ENCODE data around the gene ISOC2.

Gene ISOC2

DNA sequence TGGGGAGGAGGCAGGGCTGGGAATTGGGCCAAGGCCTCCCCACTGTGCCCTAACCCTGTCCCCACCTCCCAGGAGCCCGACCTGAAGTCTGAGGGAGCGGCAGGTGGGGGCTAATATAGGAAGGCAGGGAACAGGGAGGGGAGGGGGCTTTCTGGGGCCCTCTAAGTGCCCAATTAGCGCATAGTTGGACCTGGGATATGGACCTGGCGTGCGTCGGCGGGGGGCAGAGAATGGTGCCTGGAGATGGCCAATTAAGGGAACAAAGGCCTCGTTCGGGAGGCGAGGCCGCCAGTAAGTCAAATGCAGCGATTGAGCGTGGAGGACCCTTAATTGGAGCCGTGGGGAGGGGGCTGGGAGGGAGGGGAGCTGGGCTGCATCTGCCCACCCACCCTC is 3.2 kb upstream of the ISOC2 start, which contains the start of gene C19orf85:
Gene C19orf85 (minus strand): TSS at position 90 of the 393 bp plus-strand sequence. CDS start 197 bp downstream, outside the sequence.
- H3K36me3 ChIP-seq (ENCODE audit: control insufficient read depth, insufficient read depth, low read length) = no peaks in the 10 kb centered on the region
- H3K9me3 ChIP-seq (ENCODE audit: control insufficient read depth, low read length) = no peaks in the 10 kb centered on the region
- H3K27me3 ChIP-seq (replicated peaks; ENCODE audit: control insufficient read depth, insufficient read depth, low read length, poor library complexity, severe bottlenecking) = no peaks in the 10 kb centered on the region
- no peak within 1 kb of the TSS for H3K27ac ChIP-seq (ENCODE audit: insufficient read depth, low read length, poor library complexity, severe bottlenecking)
- no peak for DNase-seq
- H3K4me1 ChIP-seq (ENCODE audit: control insufficient read depth, insufficient read depth, low read length, poor library complexity, severe bottlenecking) = peaks cover 18% of the 10 kb centered on the region
- no peak within 1 kb of the TSS for H3K4me3 ChIP-seq (ENCODE audit: insufficient read depth, low read depth, low read length, poor library complexity, severe bottlenecking)

DNA sequence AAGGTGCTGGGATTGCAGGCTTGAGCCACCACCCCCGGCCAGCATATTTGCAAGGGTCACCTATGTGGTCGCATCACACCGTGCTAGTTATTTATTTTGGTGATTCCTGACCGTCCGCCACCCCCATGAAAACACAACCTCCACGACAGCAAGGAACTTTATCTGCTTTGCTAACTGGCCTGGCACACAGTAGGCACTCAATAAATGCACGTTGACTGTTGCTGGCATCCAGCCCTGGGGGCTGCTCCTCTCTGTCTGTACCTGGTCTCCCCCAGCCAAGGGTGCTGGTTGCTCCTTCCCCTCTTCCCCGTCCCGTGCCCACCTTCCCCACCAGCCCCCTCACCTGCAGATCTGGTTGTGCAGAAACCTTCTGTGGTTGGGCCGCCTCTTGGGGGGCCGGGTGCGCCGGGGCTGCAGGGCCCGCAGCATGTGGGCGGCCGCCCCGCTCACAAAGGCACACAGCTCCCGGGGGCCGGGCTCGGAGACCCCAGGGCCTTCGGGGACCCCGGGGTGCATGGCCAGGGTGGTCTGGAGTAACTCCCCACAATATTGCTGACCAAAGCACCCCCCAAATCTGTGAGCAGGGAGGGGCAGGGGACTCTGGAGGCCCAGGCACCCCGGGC is 2.7 kb upstream of the ISOC2 start:
- Histone ChIP-seq H3K27ac (ENCODE audit: insufficient read depth, low read length, poor library complexity, severe bottlenecking) (no peak overlapping the region), H3K4me1 (ENCODE audit: control insufficient read depth, insufficient read depth, low read length, poor library complexity, severe bottlenecking) (peaks cover 18% of the 10 kb centered on the region), H3K27me3 (replicated peaks; ENCODE audit: control insufficient read depth, insufficient read depth, low read length, poor library complexity, severe bottlenecking) (no peaks in the 10 kb centered on the region), H3K9me3 (ENCODE audit: control insufficient read depth, low read length) (no peaks in the 10 kb centered on the region), H3K4me3 (ENCODE audit: insufficient read depth, low read depth, low read length, poor library complexity, severe bottlenecking) (no peak overlapping the region), H3K36me3 (ENCODE audit: control insufficient read depth, insufficient read depth, low read length) (no peaks in the 10 kb centered on the region)
- no peak for DNase-seq

DNA sequence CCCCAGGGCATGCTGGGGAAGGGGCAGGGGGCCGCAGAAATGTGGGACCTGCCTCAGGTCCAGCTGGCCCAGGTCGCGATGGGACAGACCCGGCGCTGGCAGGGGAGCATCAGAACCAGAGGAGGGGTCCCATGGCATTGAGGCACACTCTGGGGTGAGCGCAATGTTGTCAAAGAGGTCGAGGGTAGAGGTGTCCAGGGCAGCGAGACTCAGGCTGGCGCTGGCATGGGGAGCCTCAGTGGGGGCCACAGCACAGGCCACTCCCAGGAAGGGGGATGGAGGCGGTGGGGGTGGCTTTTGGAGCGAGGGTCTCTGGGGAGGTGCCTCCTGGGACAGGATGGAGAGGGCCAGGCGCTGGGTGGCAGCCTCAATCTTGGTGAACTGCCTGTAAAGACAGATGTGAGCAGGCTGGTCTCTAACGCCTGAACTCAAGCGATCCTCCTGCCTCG is 2.2 kb upstream of the ISOC2 start:
- Histone ChIP-seq H3K27ac (ENCODE audit: insufficient read depth, low read length, poor library complexity, severe bottlenecking) (no peak overlapping the region), H3K36me3 (ENCODE audit: control insufficient read depth, insufficient read depth, low read length) (no peaks in the 10 kb centered on the region), H3K4me1 (ENCODE audit: control insufficient read depth, insufficient read depth, low read length, poor library complexity, severe bottlenecking) (peaks cover 18% of the 10 kb centered on the region), H3K9me3 (ENCODE audit: control insufficient read depth, low read length) (no peaks in the 10 kb centered on the region), H3K4me3 (ENCODE audit: insufficient read depth, low read depth, low read length, poor library complexity, severe bottlenecking) (no peak overlapping the region), H3K27me3 (replicated peaks; ENCODE audit: control insufficient read depth, insufficient read depth, low read length, poor library complexity, severe bottlenecking) (no peaks in the 10 kb centered on the region)
- no peak for DNase-seq

DNA sequence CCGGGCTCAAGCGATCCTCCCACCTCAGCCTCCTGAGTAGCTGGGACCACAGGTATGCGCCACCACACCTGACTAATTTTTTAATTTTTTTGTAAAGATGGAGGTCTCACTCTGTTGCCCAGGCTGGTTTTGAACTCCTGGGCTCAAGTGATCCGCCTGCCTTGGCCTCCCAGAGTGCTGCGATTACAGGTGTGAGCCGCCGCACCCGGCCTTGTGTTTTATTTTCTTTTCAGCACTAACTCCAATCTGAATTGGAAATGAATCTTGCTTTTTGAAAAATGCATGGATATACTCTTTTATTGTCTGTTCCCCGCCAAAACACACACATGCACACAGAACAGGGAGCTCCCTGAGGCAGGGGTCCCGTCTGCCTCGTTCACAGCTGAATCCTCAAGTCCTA is 1.3 kb upstream of the ISOC2 start:
- no peak overlapping the region for H3K4me3 ChIP-seq (ENCODE audit: insufficient read depth, low read depth, low read length, poor library complexity, severe bottlenecking)
- H3K9me3 ChIP-seq (ENCODE audit: control insufficient read depth, low read length) = no peaks in the 10 kb centered on the region
- DNase-seq = no peak
- no peak overlapping the region for H3K27ac ChIP-seq (ENCODE audit: insufficient read depth, low read length, poor library complexity, severe bottlenecking)
- H3K27me3 ChIP-seq (replicated peaks; ENCODE audit: control insufficient read depth, insufficient read depth, low read length, poor library complexity, severe bottlenecking) = no peaks in the 10 kb centered on the region
- H3K36me3 ChIP-seq (ENCODE audit: control insufficient read depth, insufficient read depth, low read length) = no peaks in the 10 kb centered on the region
- H3K4me1 ChIP-seq (ENCODE audit: control insufficient read depth, insufficient read depth, low read length, poor library complexity, severe bottlenecking) = peaks cover 14% of the 10 kb centered on the region

DNA sequence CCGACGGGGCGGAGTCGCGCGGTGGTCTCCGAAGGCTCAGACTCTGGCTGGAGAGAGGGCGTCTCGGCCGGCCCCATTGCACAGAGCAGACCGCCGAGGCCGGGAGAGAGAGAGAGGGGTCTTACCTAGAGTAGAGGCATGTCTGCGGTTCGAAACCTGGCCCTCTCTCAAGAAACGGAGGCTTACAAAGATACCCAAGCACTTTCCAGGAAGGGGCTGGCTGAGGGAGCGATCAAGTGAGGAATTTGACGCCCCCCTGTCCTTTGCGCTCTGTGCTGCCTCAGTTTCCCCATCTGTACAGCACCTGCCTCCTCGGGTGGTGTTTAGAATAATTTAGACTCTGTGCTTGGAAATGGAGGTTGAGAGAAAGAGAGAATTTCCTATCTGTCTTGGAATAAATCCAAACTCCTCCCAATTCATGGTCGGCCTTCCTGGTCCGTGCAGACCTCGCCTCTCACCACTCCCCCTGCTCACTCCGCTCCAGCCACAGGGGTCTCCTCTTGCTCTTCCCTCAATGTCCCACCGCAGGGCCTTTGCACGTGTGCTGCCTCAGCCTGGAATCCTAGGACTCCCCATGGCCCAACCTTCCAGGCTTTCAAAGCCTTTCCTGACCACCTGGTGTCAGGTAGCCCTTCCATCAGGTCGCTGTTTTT is 658 bp upstream of the ISOC2 start:
- Histone ChIP-seq H3K27me3 (replicated peaks; ENCODE audit: control insufficient read depth, insufficient read depth, low read length, poor library complexity, severe bottlenecking) (no peaks in the 10 kb centered on the region), H3K27ac (ENCODE audit: insufficient read depth, low read length, poor library complexity, severe bottlenecking) (peak overlapping the region; percentile 63), H3K4me3 (ENCODE audit: insufficient read depth, low read depth, low read length, poor library complexity, severe bottlenecking) (peak overlapping the region; percentile 85), H3K4me1 (ENCODE audit: control insufficient read depth, insufficient read depth, low read length, poor library complexity, severe bottlenecking) (peaks cover 14% of the 10 kb centered on the region), H3K9me3 (ENCODE audit: control insufficient read depth, low read length) (no peaks in the 10 kb centered on the region), H3K36me3 (ENCODE audit: control insufficient read depth, insufficient read depth, low read length) (no peaks in the 10 kb centered on the region)
- DNase-seq = no peak

GRCh38 chr19:55460670-55461258 is 678 bp downstream of the ISOC2 start:
- Histone ChIP-seq H3K27ac (ENCODE audit: insufficient read depth, low read length, poor library complexity, severe bottlenecking) (peak overlapping the region; percentile 62), H3K36me3 (ENCODE audit: control insufficient read depth, insufficient read depth, low read length) (no peaks in the 10 kb centered on the region), H3K4me1 (ENCODE audit: control insufficient read depth, insufficient read depth, low read length, poor library complexity, severe bottlenecking) (peaks cover 14% of the 10 kb centered on the region), H3K9me3 (ENCODE audit: control insufficient read depth, low read length) (no peaks in the 10 kb centered on the region), H3K4me3 (ENCODE audit: insufficient read depth, low read depth, low read length, poor library complexity, severe bottlenecking) (peak overlapping the region; percentile 85), H3K27me3 (replicated peaks; ENCODE audit: control insufficient read depth, insufficient read depth, low read length, poor library complexity, severe bottlenecking) (no peaks in the 10 kb centered on the region)
- DNase-seq = no peak

DNA sequence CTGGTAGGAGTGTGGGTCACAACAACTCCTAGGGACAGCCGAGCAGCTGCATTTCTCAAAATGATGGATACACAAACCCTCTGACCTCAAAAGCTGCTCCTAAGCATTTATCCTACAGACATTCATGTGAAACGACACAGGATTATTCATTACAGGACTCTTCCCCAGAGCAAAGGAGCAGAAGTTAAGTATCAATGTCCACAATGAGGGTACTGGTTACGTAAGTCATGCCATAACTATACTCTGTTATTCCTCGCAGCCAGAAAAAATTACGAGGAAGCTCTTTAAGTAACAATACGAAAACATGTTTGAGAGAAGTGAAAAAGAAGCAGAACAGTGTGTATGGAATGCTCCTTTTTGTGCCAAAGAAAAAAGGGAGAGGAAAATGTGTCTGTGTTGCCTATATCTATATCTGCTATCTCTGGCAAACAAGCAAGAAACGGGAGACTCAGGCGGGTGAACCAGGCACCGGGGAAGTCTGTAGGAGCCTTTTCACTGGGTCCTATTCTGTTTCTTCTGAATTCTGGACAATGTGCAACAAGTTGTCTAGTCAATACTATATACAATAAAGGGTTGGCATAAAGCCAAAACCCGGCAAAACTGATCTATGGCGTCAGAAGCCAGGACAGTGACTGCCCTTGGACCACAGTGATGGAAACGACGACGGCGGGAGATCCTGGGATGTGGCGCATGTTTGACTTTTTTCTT is 1.3 kb downstream of the ISOC2 start:
- no peak overlapping the region for H3K27ac ChIP-seq (ENCODE audit: insufficient read depth, low read length, poor library complexity, severe bottlenecking)
- no peak overlapping the region for H3K4me3 ChIP-seq (ENCODE audit: insufficient read depth, low read depth, low read length, poor library complexity, severe bottlenecking)
- H3K9me3 ChIP-seq (ENCODE audit: control insufficient read depth, low read length) = no peaks in the 10 kb centered on the region
- no peaks in the 10 kb centered on the region for H3K36me3 ChIP-seq (ENCODE audit: control insufficient read depth, insufficient read depth, low read length)
- no peak for DNase-seq
- H3K27me3 ChIP-seq (replicated peaks; ENCODE audit: control insufficient read depth, insufficient read depth, low read length, poor library complexity, severe bottlenecking) = no peaks in the 10 kb centered on the region
- H3K4me1 ChIP-seq (ENCODE audit: control insufficient read depth, insufficient read depth, low read length, poor library complexity, severe bottlenecking) = peaks cover 14% of the 10 kb centered on the region

DNA sequence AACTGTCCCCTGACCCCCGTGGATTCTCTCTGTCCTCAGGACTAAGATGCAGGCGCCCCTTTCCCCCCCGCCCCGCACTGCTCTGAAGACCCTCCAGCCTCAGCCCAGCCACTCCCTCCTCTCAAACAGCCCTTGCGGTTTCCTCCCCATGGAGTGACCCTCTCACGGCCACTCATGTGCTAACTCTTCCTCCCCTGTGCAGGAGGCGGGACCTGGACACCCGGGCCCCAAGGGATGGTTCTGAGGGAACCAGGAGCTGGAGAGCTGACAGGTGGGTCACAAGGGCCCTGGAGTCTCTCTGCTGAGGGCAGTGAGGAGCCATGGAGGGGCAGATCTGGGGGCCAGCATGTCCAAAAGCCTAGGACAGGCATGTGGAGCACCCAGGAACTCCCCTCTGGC is 1.9 kb downstream of the ISOC2 start:
- H3K4me3 ChIP-seq (ENCODE audit: insufficient read depth, low read depth, low read length, poor library complexity, severe bottlenecking) = no peak overlapping the region
- no peak overlapping the region for H3K27ac ChIP-seq (ENCODE audit: insufficient read depth, low read length, poor library complexity, severe bottlenecking)

GRCh38 chr19:55457683-55458457 is 3.6 kb downstream of the ISOC2 start:
- Histone ChIP-seq H3K4me3 (ENCODE audit: insufficient read depth, low read depth, low read length, poor library complexity, severe bottlenecking) (no peak overlapping the region), H3K27ac (ENCODE audit: insufficient read depth, low read length, poor library complexity, severe bottlenecking) (no peak overlapping the region), H3K27me3 (replicated peaks; ENCODE audit: control insufficient read depth, insufficient read depth, low read length, poor library complexity, severe bottlenecking) (no peaks in the 10 kb centered on the region), H3K9me3 (ENCODE audit: control insufficient read depth, low read length) (no peaks in the 10 kb centered on the region), H3K4me1 (ENCODE audit: control insufficient read depth, insufficient read depth, low read length, poor library complexity, severe bottlenecking) (peaks cover 14% of the 10 kb centered on the region), H3K36me3 (ENCODE audit: control insufficient read depth, insufficient read depth, low read length) (no peaks in the 10 kb centered on the region)
- no peak for DNase-seq

More for the DNA sequence above, 1.9 kb downstream of the ISOC2 start:
- H3K4me1 ChIP-seq (ENCODE audit: control insufficient read depth, insufficient read depth, low read length, poor library complexity, severe bottlenecking) = peaks cover 14% of the 10 kb centered on the region
- H3K27me3 ChIP-seq (replicated peaks; ENCODE audit: control insufficient read depth, insufficient read depth, low read length, poor library complexity, severe bottlenecking) = no peaks in the 10 kb centered on the region
- no peaks in the 10 kb centered on the region for H3K36me3 ChIP-seq (ENCODE audit: control insufficient read depth, insufficient read depth, low read length)
- H3K9me3 ChIP-seq (ENCODE audit: control insufficient read depth, low read length) = no peaks in the 10 kb centered on the region
- DNase-seq = no peak
